ENCODE data around the gene HLA-DPA1. TPM values are rescaled to one million over a fixed set of nuclear protein-coding genes. Genes with fewer than 3 reads are reported as not detected.
"Not testable (repeated sequence)": the region's sequence is repeated elsewhere in the genome, so short reads cannot be mapped to it uniquely, and the experiment has no call there.

The HLA-DPA1 gene
- total RNA-seq, 1 donor from 2014 or later, result 82.5 TPM

DNA sequence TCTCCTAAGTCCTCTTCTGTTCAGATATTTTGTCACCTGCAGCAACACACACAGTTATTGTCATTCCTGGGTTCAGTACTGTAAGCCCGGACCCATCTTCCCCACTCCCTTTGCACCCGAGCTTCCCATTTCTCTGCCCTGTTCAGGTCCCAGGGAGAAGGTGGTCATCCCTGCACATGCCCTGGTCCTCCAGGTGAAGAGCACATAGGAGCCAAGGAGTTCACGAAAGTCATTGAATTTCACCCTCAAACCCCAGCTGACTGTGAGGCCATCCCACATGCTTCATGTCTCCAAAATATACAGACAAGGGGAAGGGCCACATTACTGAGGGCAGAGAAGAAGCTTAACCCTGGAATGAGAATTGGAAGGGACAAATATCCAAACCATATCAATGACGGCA lies 8.1 kb downstream of the HLA-DPA1 start:
- no peak for DNase-seq (ENCODE audit: low spot score)

DNA sequence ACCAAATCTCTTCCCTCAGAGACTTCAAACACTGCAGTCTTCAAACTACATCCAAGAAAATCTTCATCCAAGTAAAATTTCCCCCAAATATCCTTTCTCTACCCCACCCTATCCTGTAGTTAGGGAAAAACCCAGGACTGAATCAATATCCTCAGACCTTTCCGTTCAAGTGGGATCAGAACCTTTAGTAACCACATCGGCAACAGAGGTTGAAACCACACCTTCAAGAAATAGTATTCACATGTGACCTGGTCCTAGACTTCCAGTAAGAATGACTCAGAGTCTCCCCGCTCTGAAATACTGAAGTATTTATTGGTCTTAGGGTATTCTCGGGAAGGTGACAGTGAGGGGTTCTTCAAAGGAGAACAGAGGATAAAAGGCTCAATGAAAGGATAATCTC lies 8.7 kb downstream of the HLA-DPA1 start:
- DNase-seq (ENCODE audit: low spot score), result no peak

DNA sequence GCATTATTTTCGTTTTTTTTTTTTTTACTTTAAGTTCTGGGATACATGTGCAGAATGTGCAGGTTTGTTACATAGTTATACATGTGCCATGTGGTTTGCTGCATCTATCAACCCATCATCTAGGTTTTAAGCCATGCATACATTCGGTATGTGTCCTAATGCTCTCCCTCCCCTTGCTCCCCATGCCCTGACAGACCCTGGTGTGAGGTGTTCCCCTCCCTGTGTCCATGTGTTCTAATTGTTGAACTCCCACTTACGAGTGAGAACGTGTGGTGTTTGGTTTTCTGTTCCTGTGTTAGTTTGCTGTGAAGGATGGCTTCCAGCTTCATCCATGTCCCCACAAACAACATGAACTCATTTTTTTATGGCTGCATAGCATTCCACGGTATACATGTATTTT lies 10.0 kb downstream of the HLA-DPA1 start:
- DNase-seq (ENCODE audit: low spot score), result not testable (repeated sequence)

DNA sequence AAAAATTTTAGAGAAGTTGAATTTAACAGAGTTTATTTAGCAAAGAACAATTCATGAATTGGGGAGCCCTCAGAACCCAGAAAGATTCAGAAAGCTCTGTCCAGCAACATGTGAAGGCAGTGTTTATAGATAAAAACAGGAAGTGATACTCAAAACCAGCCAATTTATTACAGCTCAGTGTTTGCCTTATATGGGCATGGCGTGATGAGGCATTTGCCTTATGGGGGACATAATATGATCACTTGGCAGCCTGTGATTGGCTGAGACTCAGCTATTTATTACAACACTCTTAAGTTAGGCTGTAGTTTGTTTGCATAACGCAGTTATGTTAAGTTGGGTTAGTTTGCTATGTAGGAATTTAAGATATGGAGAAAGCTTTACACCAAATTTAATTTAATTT lies 11.5 kb downstream of the HLA-DPA1 start:
- no peak for DNase-seq (ENCODE audit: low spot score)

DNA sequence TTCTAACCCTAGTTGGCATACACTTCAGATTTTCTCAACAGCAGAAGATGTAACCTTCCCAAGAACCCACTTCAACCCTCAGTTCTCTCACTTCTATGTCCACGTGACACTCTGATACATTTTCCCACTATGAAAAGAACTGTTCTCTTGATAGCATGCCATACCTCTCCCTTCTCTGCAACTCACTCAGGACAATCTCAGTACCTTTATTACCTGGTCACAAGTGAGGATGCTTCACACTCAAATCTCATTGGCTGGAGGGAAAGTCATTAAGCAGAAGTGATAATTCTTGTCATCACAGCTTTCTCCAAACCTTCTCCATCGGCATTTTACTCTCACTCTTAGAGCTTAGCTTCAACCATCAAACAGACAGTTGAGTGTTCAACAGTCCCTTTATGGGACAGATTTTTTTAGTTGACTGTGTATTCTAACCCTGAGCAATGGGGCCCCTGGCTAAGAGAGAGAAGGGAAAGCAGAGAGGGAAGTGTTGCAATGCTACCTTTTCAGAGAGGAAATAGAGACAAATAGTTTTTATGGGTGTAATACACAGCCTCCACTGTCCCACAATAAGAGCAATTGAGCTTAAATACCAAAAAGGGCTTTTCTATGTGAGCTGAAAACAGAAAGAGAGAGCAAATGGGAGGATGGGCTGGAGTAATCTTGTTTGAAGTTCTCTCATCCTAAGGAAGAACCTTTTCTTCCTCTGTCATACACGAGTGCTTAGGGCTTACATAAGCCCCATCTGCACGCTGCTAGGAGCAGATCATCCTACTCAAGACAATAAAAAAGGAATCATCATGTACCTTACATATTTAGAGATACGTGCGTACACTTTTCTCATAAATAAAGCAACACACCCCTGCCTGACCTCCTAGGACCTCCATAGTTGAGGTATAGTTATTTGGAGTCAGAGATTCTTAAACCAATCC lies 16.0 kb downstream of the HLA-DPA1 start:
- no peak for DNase-seq (ENCODE audit: low spot score)

DNA sequence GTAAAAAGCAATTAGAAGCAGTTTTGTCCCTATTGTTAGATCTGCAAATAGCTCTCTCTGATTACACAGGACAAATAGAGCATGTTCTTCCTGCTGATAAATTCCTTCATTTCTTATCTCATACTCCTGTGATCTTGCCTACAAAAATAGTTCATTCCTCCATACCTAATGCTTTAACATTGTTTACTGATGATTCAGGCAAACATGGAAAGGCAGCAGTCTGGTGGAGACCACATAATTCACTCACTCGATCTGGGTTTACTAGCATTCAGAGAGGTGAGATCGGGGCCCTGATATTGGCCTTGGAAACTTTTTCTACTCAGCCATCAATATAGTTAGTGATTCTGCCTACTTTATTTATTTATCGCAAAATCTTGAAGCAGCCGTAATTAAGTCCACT lies 20.2 kb downstream of the HLA-DPA1 start:
- no peak for DNase-seq (ENCODE audit: low spot score)

DNA sequence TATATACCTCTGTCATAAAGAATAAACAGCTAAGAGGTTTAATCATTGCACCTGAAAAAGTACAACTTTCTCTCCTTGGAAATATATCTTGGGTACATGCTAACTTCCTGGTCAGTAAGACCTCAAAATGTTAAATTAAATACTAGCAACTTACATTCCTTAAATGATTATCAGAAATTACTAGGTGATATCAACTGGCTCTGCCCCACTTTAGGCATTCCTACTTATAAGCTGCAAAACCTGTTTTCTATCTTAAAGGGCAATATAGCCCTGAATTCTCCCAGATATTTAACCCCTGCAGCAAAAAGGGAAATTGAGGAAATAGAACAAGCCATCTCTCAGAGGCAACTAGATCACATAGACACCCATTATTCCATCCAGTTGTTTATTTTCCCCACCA lies 20.8 kb downstream of the HLA-DPA1 start:
- DNase-seq (ENCODE audit: low spot score), result no peak

DNA sequence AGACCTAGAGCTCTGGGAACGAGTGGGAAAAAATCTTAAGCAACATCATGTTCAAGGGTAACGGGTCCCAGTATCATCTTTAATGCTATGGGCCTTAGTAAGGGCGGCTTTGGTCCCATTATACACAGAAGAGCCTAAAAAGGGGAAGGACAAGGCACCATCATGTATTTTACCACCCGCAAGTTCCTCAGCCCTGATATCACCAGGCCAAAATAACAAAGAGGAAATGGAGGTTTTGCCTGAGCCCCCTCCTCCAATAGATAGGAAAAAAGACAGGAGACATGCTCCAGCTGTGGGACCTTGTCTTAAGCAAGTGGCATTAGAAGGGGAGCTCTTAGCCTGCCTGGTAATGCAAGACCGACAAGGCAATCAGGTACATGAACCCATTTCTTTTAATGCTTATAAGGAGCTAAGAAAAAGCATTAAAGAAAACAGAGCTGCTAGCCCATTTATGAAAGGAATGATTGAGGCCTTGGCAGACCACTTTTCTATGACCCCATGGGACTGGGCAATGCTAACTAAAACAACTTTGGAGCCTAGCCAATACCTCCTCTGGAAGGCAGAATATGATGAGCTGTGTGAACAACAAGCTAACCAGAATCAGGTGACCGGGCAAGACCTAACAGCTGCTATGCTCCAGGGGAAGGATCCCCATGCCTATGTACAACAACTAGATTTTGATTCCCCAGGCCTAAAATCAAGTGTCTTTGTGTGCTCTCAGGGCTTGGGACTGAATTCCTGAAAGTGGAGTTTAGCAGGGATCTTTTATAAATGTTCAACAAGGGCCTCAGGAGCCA lies 23.2 kb downstream of the HLA-DPA1 start:
- no peak for DNase-seq (ENCODE audit: low spot score)

DNA sequence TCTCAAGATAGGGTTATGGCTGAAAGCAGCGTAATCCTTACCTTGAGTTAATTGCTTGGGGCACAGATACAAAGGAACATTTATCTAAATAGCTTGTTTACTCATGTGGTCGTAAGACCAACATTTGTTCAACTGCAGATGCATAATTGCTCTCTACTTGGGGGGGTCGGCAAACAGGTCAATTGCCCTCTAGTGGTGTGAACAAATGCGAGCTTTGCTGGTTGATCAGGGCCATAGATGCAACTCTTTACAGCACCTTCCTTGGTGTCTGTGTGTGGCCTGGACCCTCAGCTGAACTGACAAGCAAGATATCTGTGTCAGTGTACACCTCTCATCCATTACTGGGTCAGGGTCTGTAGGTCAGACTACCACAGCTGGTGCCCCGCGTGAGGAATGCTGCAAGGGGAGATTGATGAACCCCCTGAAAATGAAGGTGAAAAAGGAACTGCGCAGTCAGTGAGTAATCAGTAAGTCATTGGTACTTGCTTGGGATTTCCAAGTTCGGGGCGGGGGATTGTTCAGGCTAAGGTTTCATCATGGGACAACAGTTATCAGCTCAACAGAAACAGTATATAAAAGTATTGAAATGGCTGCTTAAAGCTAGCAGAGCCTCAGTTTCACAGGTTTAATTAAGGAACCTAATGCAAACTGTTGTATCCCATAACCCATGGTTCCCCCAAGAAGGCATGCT lies 24.0 kb downstream of the HLA-DPA1 start:
- DNase-seq (ENCODE audit: low spot score), result no peak

DNA sequence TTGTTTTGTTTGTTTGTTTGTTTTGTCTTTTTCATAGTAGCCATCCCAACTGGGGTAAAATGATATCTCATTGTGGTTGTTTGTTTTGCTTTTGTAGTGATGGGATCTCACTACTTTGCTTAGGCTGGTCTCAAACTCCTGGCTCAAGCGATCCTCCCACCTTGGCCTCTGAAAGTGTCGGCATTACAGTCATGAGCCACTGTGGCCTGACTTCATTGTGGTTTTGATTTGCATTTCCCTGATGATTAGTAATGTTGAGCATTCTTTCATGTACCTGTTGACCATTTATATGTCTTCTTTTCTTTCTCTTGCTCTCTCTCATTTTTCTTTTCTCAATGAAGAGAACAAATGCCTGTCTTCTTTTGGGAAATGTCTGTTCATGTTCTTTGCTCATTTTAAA lies 33.3 kb downstream of the HLA-DPA1 start:
- DNase-seq (ENCODE audit: low spot score), result no peak

DNA sequence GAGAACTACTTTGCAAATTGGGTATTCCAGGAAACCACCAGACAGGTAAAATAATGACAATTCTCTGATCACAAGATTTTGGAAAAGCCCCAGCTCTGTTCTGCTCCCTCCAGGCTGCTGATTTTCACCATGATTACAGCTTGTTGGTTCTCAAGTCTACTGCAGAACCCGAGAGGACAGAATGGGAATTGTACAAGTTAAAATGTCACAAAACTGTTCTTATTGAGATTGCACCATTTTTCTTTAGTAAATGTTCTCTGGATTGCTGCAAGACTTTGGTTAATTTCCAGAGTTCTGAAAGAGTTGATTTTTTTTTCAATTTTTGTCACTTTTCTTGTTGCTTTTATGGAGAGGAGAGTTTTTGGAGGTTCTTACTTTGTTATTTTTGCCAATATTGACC lies 36.9 kb downstream of the HLA-DPA1 start:
- no peak for DNase-seq (ENCODE audit: low spot score)

DNA sequence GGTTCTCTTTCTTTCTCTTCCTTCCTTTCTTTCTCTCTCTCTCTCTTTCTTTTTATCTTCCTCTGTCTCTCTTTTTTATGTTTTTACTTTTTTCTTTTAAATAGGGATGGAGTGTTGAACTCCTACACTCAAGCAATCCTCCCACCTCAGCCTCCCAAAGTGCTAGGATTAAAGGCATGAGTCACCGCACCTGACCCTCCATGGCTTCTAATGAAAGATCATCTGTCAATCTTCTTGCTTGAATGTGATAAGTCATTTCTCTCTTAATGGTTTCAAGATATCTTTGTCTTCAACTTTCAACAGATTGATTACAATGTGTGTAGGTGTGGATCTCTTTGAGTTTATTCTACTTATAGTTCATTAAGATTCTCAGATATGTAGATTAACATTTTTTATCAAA lies 38.9 kb downstream of the HLA-DPA1 start:
- DNase-seq (ENCODE audit: low spot score), result no peak

DNA sequence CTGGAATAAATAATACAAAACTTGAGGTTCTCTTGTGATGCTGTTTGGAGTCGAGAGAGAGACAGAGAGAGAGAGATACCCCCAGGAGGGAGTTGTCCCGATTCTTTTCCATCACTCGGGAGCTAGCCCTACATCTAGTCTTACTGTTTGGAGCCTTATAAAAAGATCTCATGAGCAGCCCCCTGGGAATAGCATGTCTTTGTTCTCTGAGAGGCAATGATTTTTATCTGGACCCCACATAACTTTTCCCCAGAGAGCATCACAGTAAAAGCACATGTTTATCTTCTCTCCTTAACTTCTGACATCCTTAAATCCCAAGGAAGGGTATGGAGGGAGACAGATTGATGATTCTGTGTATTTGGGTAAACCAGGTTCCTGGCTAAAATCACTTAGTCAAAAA lies 43.2 kb downstream of the HLA-DPA1 start:
- no peak for DNase-seq (ENCODE audit: low spot score)

DNA sequence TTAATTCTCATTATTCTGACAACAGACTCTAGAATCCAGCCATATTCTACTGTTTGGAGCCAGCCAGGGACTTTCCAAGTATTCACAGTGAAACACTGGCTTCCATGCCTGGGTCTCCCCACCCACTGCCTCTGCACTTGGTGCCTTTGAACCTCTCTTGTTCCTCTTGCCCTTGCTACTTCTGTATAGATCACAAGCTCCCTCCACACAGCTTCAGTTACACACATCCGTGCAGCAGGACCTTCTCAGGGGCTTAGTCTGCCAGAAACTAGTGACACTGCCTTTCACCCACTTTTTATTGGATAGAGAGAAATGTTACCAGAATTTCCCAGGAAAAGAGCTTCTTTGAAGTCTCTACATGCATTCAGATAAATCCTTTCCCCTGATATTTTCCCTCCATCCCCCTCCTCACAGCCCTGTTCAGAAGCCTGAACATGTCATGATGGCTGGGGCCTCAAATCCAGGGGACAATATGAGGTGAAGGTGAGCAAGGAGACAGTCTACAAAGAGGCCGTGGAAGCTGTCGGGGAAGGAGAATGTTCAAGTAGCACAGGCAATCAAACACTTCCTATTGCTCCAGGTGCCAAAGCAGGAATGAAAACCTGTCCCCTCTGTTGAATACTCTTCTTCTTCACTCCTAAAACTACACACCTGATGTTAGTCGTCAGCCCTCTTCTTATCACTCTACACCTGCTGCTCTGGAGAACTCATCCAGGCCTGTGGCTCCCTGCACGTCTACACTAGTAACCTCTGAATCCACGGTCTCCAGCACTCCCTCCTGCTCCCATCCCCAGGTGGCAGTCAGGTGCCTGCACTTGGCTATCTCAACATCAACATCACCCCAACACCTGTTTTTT lies 43.9 kb downstream of the HLA-DPA1 start:
- DNase-seq (ENCODE audit: low spot score), result no peak

DNA sequence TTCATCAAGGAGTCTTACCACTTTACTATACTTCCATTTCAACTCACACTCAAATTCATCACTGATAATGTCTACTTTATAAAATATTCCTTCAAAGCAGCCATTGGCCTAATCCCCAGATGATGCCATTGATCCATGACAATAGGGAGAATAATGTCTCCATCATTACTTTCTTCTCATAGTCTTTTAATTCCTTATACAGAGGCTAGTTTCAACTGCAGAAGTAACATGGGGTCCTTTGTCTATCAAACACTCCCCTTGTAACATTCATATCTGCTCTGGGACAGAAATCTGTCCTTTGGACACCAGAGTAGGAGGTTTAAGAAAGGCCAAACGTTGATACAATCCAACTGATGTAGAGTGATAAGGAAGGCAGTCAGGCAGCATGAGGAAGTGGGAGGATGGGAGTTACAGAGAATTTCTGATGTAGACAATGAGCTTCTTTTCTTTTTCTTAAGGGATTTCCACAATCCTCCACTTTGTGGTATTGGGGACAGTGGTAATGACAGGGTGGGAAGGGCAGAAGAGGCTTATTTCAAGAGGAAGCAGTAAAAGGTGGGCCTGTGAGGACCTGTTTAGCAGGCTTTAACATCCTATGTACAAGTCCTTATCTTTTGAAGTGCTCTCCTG lies 45.1 kb downstream of the HLA-DPA1 start:
- no peak for DNase-seq (ENCODE audit: low spot score)

DNA sequence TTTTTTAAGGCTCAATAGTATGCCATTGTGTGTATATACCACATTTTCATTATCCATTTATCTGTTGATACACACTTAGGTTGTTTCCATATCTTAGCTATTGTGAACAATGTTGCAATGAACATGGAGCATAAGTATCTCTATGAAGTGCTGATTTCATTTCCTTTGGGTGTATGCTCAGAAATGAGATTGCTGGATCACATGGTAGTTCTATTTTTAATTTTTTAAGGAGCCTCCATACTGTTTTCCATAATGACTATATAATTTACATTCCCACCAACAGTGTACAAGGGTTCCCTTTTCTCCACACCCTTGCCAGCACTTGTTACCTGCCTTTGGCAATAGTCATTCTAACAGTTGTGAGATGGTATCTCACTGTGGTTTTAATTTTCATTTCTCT lies 48.9 kb downstream of the HLA-DPA1 start:
- no peak for DNase-seq (ENCODE audit: low spot score)

DNA sequence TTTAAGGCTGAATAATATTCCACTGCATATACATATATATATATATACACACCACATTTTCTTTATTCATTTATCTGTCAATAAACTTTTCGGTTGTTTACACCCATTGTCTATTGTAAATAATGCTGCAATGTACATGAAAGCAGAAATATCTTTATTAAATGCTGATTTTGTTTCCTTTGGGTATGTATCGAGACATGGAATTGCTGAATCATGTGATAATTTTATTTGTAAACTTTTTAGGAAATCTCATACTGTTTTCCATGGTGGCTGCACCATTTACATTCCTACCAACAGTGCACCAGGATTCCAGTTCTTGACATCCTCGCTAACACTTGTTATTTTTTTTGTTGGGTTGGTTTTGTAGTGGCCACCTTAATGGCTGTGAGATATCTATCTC lies 49.9 kb downstream of the HLA-DPA1 start:
- no peak for DNase-seq (ENCODE audit: low spot score)

DNA sequence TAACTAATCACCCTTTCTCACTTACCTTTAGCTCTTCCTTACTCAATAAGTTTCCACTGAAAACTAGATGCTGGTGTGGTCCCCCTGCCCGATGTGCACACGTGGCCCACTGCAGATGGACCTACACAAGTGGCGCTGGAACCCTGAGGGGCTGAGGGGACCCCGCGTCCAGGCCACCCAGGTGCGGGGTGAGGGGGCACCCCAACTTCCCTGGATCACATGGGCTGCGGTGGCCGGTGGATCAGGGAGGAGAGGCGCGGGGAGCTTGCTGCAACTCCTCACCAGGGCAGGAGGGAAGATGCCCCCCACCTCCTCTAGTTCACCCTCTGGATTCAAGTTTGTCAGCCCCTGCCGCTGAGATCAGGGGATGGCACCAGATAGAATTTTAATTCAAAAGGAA lies 51.5 kb downstream of the HLA-DPA1 start:
- no peak for DNase-seq (ENCODE audit: low spot score)

DNA sequence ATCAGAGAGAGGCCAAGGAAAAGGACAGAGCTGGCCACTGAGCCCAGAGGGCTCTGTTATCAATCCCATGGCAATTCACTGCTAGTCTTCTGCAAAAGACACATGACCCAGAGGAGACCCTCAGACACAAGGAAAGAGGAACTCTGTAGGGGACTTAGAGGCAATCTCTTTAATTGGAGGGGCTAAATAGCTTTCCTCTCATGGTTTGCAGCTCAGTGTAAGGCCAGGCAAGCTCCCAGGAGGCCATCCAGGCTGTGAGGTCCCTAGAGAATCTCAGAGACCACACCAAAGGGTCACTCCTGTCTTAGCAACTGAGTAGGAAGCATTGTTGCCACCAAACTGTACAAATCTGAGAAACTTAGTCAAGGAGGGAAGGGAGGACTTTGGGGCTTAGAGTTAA lies 54.1 kb downstream of the HLA-DPA1 start:
- DNase-seq (ENCODE audit: low spot score), result no peak

DNA sequence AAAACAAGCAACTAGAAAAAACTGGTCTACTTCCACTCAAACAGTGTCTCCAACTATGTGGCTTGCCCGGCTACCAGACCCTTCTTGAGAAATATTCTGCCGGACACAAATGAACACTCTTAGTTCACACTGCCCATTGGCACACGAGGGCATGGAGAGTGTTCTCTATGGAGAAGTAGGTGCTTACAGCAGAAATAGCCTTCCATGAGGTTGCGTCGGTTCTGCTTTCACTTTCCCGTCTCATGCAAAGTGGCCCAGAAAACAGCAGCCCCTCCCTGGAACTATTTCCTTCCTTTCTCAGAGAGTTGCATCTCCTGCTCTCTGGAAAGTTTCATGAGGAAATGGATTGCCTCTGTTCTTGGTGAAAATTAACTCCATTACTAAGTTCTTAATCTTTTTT lies 54.5 kb downstream of the HLA-DPA1 start:
- no peak for DNase-seq (ENCODE audit: low spot score)

Data from mesenteric fat pad (tissue), 1 donor.